G401 (cell line): ENCODE results near the gene MTG2. TPM values are rescaled to one million over a fixed set of nuclear protein-coding genes. Genes with fewer than 3 reads are reported as not detected.

Experiments used
- DNase-seq: peaks from one replicate; pipeline ENCODE4 v3.0.0-alpha.2; 2015; ENCODE audit warnings: low spot score
- in situ Hi-C: cut with HindIII; loops from 2 replicates; pipeline ENCODE4 v1.10.0; 2016; ENCODE audit warnings: low sequenced_read_pairs, mixed read lengths
- total RNA-seq: library from RNA; depleted of rRNA; stranded (reverse); fragments of >200 nt; shearing (Covaris generic); gene quantifications from 2 replicates; pipeline ENCODE4 v1.2.3, GENCODE V29; 2014

MTG2 gene
- total RNA-seq, 1 experiment from 2014 or later: 30.6 TPM

GRCh38 chr20:62237801-62238568, 55.2 kb downstream of the MTG2 start, which contains the start of gene OSBPL2:
OSBPL2 (plus strand) TSS chr20:62238521; CDS start chr20:62256185, 17,664 bp downstream.
- DNase-seq: peak; percentile 100
- in situ Hi-C loops: no loop called here

GRCh38 chr20:62238569-62239277, 55.9 kb downstream of the MTG2 start:
- in situ Hi-C loops: no loop called here
- no peak for DNase-seq

GRCh38 chr20:62239278-62239879, 56.6 kb downstream of the MTG2 start:
- DNase-seq: no peak
- in situ Hi-C loops: no loop called here

GRCh38 chr20:62240020-62240685, 57.3 kb downstream of the MTG2 start:
- in situ Hi-C loops: no loop called here
- no peak for DNase-seq

GRCh38 chr20:62241506-62241905, 58.7 kb downstream of the MTG2 start:
- in situ Hi-C loops: no loop called here
- DNase-seq: no peak

GRCh38 chr20:62242176-62242575, 59.3 kb downstream of the MTG2 start:
- in situ Hi-C loops: no loop called here
- DNase-seq: no peak

- DNase-seq: no peak
- in situ Hi-C loops: no loop called here
Observed at GRCh38 chr20:62243106-62243505, 60.3 kb downstream of the MTG2 start.

GRCh38 chr20:62243906-62244515, 61.2 kb downstream of the MTG2 start:
- no peak for DNase-seq
- in situ Hi-C loops: no loop called here

- in situ Hi-C loops: no loop called here
- peak; percentile 54 for DNase-seq
Observed at GRCh38 chr20:62244644-62245108, 61.8 kb downstream of the MTG2 start.

GRCh38 chr20:62245911-62246280, 63.1 kb downstream of the MTG2 start:
- in situ Hi-C loops: no loop called here
- DNase-seq: peak; percentile 49

GRCh38 chr20:62246431-62246830, 63.6 kb downstream of the MTG2 start:
- in situ Hi-C loops: no loop called here
- DNase-seq: no peak

GRCh38 chr20:62246872-62247652, 64.2 kb downstream of the MTG2 start:
- in situ Hi-C loops: no loop called here

GRCh38 chr20:62248890-62249560, 66.2 kb downstream of the MTG2 start:
- DNase-seq: no peak
- in situ Hi-C loops: no loop called here

More at GRCh38 chr20:62246872-62247652, 64.2 kb downstream of the MTG2 start:
- DNase-seq: peak; percentile 95

- no peak for DNase-seq
- in situ Hi-C loops: no loop called here
Observed at GRCh38 chr20:62252342-62252966, 69.6 kb downstream of the MTG2 start.
